ACC112 (cell line): Measurements from ENCODE around the gene SPSB4.

ENCODE experiments used
- H2AFZ ChIP-seq: fragments of 200-600 bp; sonication (generic); one replicate; pipeline ENCODE4 v1.6.0; 2017; ENCODE audit warnings: antibody characterized with exemption, low read length; ENCODE audit not compliant: unreplicated experiment
- H3K27ac ChIP-seq: fragments of 200-600 bp; sonication (generic); 2 replicates; pipeline ENCODE4 v1.5.1; 2014; ENCODE audit warnings: low read depth, mild to moderate bottlenecking, antibody characterized with exemption, low read length, moderate library complexity
- H3K27me3 ChIP-seq: fragments of 200-600 bp; sonication (generic); 2 replicates; pipeline ENCODE4 v1.6.1; 2014; ENCODE audit warnings: mild to moderate bottlenecking, antibody characterized with exemption, low read length, moderate library complexity, mixed read lengths; ENCODE audit not compliant: insufficient read depth
- H3K36me3 ChIP-seq: fragments of 200-600 bp; sonication (generic); 2 replicates; pipeline ENCODE4 v1.6.1; 2016; ENCODE audit warnings: mild to moderate bottlenecking, antibody characterized with exemption, low read length, moderate library complexity, mixed read lengths; ENCODE audit not compliant: insufficient read depth
- H3K4me1 ChIP-seq: fragments of 200-600 bp; sonication (generic); one replicate; pipeline ENCODE4 v1.6.1; 2016; ENCODE audit warnings: low read length, mixed read lengths; ENCODE audit not compliant: insufficient read depth, unreplicated experiment, control insufficient read depth
- H3K4me3 ChIP-seq: fragments of 200-600 bp; sonication (generic); 2 replicates; pipeline ENCODE4 v1.5.1; 2014; ENCODE audit warnings: mild to moderate bottlenecking, low read depth, low read length
- H3K79me2 ChIP-seq: fragments of 200-600 bp; sonication (generic); one replicate; pipeline ENCODE4 v1.6.0; 2016; ENCODE audit warnings: low read length; ENCODE audit not compliant: control insufficient read depth, unreplicated experiment, insufficient read depth

Gene SPSB4

GRCh38 chr3:141184430-141184829 lies 133.3 kb downstream of the SPSB4 start:
- H3K36me3 ChIP-seq, result no peaks in the 10 kb centered on the region
- H3K27me3 ChIP-seq, result peaks cover 66% of the 10 kb centered on the region
- H3K79me2 ChIP-seq, result no peaks in the 10 kb centered on the region
- H2AFZ ChIP-seq, result no peak overlapping the region
- no peaks in the 10 kb centered on the region for H3K4me1 ChIP-seq
- no peak overlapping the region for H3K27ac ChIP-seq
- H3K4me3 ChIP-seq, result no peak overlapping the region

DNA sequence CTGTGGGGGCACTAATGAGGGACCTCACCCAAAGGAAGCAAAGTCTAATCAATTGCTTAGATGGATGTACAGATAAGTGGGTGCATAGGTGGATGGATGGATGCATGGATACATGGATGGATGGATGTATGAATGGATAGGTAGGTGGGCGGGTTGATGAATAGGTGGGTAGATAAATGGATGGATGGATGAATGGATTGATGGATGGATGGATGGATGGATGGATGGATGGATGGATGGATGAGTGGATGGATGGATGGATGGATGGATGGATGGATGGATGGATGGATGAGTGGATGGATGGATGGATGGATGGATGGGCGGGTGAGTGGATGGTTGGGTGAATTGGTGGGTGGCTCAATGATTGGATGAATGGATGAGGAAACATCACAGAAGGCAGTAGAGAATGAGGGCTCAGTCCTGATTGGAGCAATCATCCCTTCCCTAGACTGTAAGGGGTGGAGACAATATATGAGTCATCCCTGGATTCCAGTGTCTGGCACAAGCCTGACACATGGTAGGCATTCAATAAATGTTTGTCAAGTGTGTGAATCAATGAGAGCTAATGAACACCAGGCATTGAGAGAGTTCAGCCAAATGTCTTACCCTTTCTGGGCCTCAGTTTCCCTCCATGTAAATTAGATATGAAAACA lies 140.1 kb downstream of the SPSB4 start:
- Histone ChIP-seq H2AFZ (no peak overlapping the region), H3K4me3 (no peak overlapping the region), H3K4me1 (no peaks in the 10 kb centered on the region), H3K79me2 (no peaks in the 10 kb centered on the region), H3K27me3 (peaks cover 59% of the 10 kb centered on the region), H3K36me3 (no peaks in the 10 kb centered on the region), H3K27ac (no peak overlapping the region)

DNA sequence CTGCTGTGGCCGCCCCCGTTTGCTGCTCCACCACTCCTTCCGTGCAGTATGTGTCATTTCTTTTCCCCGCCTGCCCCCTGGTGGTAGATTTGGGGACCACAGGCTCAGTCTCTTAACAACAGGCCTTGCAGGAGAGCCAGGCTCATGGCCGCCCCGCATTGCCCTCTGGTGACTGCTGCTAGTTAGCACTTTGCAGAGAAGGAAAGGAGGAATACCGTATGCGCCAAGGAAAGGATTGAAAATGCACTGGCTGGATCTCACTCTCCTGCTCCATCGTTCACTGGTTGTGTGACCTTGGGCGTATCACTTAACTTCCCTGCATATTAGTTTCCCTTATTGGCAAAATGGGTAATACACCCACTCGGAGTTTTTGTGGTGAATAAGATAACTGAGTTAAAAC lies 141.2 kb downstream of the SPSB4 start:
- Histone ChIP-seq H3K4me1 (no peaks in the 10 kb centered on the region), H3K4me3 (no peak overlapping the region), H2AFZ (no peak overlapping the region), H3K79me2 (no peaks in the 10 kb centered on the region), H3K27ac (no peak overlapping the region), H3K36me3 (no peaks in the 10 kb centered on the region), H3K27me3 (peaks cover 63% of the 10 kb centered on the region)

DNA sequence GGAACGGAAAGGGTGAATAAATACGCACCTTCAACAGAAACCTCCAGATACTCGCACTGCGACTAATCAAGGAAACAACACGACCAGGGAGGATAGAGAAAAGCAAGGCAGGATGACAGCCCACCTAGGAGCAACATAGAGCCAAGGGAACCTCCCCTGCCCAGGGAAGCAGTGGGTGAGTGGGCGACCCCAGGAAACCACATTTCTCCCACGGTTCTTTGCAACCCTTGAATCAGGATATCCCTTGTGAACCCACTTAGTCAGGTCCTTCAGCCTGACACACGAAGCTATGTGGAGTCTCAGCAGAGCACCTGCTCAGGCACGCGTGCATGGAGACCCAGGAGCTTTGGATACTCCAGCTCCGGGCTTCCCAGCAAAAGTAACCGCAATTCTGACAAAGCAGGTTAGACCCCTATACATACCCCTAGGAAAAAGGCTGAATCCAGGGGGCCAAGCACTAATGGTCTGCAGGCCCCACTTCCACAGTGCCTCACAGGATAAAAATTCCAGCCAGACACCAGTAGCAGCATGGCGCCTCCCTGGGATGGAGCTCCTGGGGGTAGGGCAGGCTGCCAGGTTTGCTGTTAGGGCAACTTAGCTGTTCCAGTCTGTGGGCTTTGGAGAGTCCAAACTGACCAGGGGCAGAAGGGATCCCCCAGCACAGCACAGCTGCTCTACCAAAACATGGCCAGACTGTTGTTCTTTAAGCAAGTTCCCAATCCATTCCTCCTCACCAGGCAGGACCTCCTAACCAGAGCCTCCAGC lies 142.1 kb downstream of the SPSB4 start:
- Histone ChIP-seq H3K27me3 (peaks cover 64% of the 10 kb centered on the region), H3K79me2 (no peaks in the 10 kb centered on the region), H2AFZ (no peak overlapping the region), H3K4me1 (no peaks in the 10 kb centered on the region), H3K27ac (no peak overlapping the region), H3K4me3 (no peak overlapping the region), H3K36me3 (no peaks in the 10 kb centered on the region)
